ENCODE results near the gene TRIM67.
"Not testable (repeated sequence)": the region's sequence is repeated elsewhere in the genome, so short reads cannot be mapped to it uniquely, and the experiment has no call there.

Gene TRIM67

GRCh38 chr1:231209531-231209930, 47.7 kb downstream of the TRIM67 start:
- peaks cover 4% of the 10 kb centered on the region for H3K4me1 ChIP-seq (ENCODE audit: low read depth, poor library complexity, severe bottlenecking)
- H3K36me3 ChIP-seq (ENCODE audit: insufficient read depth), result no peaks in the 10 kb centered on the region
- no peaks in the 10 kb centered on the region for H3K79me2 ChIP-seq (ENCODE audit: insufficient read depth, low read depth)
- no peak overlapping the region for H3K27ac ChIP-seq
- TF ChIP-seq, protein P1, sequence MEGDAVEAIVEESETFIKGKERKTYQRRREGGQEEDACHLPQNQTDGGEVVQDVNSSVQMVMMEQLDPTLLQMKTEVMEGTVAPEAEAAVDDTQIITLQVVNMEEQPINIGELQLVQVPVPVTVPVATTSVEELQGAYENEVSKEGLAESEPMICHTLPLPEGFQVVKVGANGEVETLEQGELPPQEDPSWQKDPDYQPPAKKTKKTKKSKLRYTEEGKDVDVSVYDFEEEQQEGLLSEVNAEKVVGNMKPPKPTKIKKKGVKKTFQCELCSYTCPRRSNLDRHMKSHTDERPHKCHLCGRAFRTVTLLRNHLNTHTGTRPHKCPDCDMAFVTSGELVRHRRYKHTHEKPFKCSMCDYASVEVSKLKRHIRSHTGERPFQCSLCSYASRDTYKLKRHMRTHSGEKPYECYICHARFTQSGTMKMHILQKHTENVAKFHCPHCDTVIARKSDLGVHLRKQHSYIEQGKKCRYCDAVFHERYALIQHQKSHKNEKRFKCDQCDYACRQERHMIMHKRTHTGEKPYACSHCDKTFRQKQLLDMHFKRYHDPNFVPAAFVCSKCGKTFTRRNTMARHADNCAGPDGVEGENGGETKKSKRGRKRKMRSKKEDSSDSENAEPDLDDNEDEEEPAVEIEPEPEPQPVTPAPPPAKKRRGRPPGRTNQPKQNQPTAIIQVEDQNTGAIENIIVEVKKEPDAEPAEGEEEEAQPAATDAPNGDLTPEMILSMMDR (conservative IDR thresholded peaks at IDR 0.05; ENCODE audit: low read depth, low read length), result no peak
- no peaks in the 10 kb centered on the region for H4K20me1 ChIP-seq (ENCODE audit: insufficient read depth)
- H3K27me3 ChIP-seq (ENCODE audit: insufficient read depth, low read depth), result no peaks in the 10 kb centered on the region
- H3K9ac ChIP-seq, result no peak overlapping the region
- no peak overlapping the region for H3K4me2 ChIP-seq
- no peak overlapping the region for H3K4me3 ChIP-seq (IDR thresholded peaks at IDR 0.05; ENCODE audit: insufficient read depth, low read depth, low read length)
- no peak overlapping the region for H2AFZ ChIP-seq (ENCODE audit: low read depth)

GRCh38 chr1:231210126-231210525, 48.3 kb downstream of the TRIM67 start:
- H3K9ac ChIP-seq, result no peak overlapping the region
- TF ChIP-seq, protein P1 (conservative IDR thresholded peaks at IDR 0.05; ENCODE audit: low read depth, low read length), result no peak
- peaks cover 4% of the 10 kb centered on the region for H3K4me1 ChIP-seq (ENCODE audit: low read depth, poor library complexity, severe bottlenecking)
- H3K4me2 ChIP-seq, result no peak overlapping the region
- no peak overlapping the region for H2AFZ ChIP-seq (ENCODE audit: low read depth)
- no peaks in the 10 kb centered on the region for H4K20me1 ChIP-seq (ENCODE audit: insufficient read depth)
- H3K36me3 ChIP-seq (ENCODE audit: insufficient read depth), result no peaks in the 10 kb centered on the region
- no peak overlapping the region for H3K27ac ChIP-seq
- H3K27me3 ChIP-seq (ENCODE audit: insufficient read depth, low read depth), result no peaks in the 10 kb centered on the region
- H3K4me3 ChIP-seq (IDR thresholded peaks at IDR 0.05; ENCODE audit: insufficient read depth, low read depth, low read length), result no peak overlapping the region
- H3K79me2 ChIP-seq (ENCODE audit: insufficient read depth, low read depth), result no peaks in the 10 kb centered on the region

GRCh38 chr1:231211005-231211857, 49.4 kb downstream of the TRIM67 start:
- Histone ChIP-seq H3K36me3 (ENCODE audit: insufficient read depth) (no peaks in the 10 kb centered on the region), H4K20me1 (ENCODE audit: insufficient read depth) (no peaks in the 10 kb centered on the region), H3K4me2 (peak overlapping the region; percentile 87), H2AFZ (ENCODE audit: low read depth) (peak overlapping the region; percentile 91), H3K4me1 (ENCODE audit: low read depth, poor library complexity, severe bottlenecking) (peaks cover 4% of the 10 kb centered on the region), H3K27ac (0 out of 2 replicates have a peak overlapping the region, but pooled peaks have one; percentile 2), H3K9ac (peak overlapping the region; percentile 55; the same call in 1 of the 2 replicates), H3K79me2 (ENCODE audit: insufficient read depth, low read depth) (no peaks in the 10 kb centered on the region), H3K4me3 (IDR thresholded peaks at IDR 0.05; ENCODE audit: insufficient read depth, low read depth, low read length) (peak overlapping the region; percentile 79), H3K27me3 (ENCODE audit: insufficient read depth, low read depth) (no peaks in the 10 kb centered on the region)
- TF ChIP-seq, protein P1 (conservative IDR thresholded peaks at IDR 0.05; ENCODE audit: low read depth, low read length), result peak; percentile 91

DNA sequence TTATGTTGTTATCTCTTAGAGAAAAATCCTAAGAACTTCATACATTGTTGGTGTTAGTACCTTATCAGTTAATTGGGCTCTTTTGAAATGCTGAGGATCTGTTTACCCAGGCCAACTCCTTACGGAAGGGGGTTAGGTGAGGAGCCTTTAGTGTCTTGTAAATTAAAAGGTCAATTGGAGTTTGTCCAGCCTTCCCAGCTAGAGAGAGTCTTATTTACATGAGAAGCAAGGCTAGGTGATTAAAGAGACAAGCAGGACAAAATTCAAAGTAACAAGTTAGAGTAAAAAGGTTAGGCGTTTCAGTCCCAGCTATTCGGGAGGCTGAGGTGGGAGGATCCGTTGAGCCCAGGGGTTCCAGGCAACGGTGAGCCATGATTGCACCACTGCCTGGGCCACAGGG, 50.4 kb downstream of the TRIM67 start:
- H2AFZ ChIP-seq (ENCODE audit: low read depth), result peak overlapping the region; percentile 91; the same call in 1 of the 2 replicates
- not testable (repeated sequence) for H3K9ac ChIP-seq; H3K27me3 ChIP-seq (ENCODE audit: insufficient read depth, low read depth)

More for the DNA sequence above, 50.4 kb downstream of the TRIM67 start:
- not testable (repeated sequence) for H3K4me1 ChIP-seq (ENCODE audit: low read depth, poor library complexity, severe bottlenecking); H3K36me3 ChIP-seq (ENCODE audit: insufficient read depth); H3K4me2 ChIP-seq; H3K27ac ChIP-seq; H3K79me2 ChIP-seq (ENCODE audit: insufficient read depth, low read depth); H4K20me1 ChIP-seq (ENCODE audit: insufficient read depth); H3K4me3 ChIP-seq (IDR thresholded peaks at IDR 0.05; ENCODE audit: insufficient read depth, low read depth, low read length)
